A204.1 (cell line): ENCODE data around the gene TCL1A.
"Not testable (repeated sequence)": the region's sequence is repeated elsewhere in the genome, so short reads cannot be mapped to it uniquely, and the experiment has no call there.

Experiments
- FAIRE-seq: peaks from 2 replicates; lab custom pipeline; 2012; peaks lifted over from hg19 to GRCh38; lab: Jason Lieb, UNC

The TCL1A gene

DNA sequence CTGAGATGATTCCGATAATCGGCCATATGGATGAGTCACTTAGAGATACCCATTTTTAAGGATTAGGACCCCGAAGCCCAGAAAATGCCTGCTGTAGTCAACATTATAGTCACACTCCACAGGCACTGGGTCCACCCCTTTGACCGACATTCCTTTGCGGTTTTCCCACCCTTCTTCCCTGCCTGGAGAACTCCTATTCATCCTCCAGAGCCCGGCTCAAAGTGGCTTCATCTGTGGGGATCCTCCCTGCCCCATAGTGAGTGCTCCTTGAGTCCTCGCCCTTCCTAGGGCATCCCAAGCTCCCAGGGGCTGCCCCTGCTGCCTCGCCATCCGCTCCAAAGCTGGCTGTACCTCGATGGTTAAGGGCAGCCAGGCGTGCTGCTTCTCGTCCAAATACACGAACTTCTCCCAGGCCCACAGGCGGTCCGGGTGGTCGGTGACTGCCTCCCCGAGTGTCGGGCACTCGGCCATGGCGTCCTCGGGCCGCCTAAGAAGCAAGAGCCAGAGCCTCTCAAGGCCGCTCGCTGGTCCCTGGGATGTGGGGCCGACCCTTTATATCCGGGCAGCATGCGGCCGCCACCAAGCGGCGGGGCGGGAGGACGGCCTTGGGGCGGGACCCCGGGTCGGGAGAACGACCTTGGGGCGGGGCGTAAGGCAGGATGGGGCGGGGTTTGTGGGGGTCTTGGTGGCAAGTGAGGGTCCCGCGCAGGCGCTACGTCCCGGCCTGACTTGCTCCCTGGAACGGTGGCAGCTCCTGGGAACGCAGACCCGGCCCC lies at the start of gene TCL1A:
TCL1A (minus strand) TSS at position 530 of the 776 bp plus-strand sequence; CDS start at position 471, 59 bp downstream.
- no peak for FAIRE-seq

DNA sequence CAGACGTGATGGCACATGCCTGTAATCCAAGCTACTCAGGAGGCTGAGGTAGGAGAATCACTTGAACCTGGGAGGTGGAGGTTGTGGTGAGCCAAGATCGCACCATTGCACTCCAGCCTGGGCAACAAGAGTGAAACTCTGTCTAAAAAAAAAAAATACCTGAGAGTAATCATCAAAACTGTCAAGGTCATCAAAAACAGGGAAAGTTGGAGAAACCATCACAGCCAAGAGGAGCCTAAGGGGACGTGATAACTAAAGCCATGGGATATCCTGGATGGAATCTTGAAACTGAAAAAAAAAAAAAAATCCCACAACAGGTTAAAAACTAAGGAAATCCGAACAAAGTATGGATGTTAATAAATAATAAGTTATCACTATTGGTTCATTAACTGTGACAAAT lies 49.1 kb upstream of the TCL1A start:
- FAIRE-seq: not testable (repeated sequence)

DNA sequence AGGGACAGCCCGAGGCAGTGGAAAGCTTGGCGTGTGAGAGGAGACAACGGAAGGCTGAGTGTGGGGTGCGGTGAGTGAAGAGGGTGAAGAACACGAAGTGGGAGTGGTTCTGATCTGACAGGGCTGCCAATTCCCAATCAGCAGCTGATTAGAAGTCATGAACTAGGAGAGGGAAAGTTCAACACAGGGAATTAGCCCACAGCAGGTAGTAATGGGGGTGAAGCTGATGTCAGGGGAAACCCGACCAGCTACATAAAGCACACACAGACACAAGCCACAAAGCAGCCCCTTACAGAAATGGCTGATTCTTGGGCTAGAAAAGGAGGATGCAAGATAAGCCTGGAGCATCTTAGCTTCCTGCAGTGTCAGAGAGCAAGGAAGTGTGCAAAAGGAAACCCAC lies 47.5 kb upstream of the TCL1A start:
- no peak for FAIRE-seq

DNA sequence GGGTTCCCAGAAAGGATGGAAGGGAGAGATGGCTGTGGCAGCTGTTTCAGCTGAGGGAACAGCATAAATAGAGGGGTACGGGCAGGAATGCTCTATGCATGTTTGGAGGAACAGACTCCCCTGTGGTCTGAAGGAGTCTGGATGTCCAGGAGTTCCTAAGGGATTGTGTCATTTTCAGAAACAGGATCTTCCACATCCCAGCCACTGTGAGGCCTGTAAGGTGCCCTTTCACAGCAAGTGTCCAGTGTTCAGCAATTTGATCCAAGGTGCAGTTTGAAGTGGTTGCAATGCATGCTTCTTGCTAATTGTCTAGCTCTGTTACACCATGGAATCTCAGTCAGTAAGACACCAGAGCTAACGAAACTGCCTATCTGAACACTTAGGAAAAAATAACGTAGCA lies 46.7 kb upstream of the TCL1A start:
- FAIRE-seq: no peak

DNA sequence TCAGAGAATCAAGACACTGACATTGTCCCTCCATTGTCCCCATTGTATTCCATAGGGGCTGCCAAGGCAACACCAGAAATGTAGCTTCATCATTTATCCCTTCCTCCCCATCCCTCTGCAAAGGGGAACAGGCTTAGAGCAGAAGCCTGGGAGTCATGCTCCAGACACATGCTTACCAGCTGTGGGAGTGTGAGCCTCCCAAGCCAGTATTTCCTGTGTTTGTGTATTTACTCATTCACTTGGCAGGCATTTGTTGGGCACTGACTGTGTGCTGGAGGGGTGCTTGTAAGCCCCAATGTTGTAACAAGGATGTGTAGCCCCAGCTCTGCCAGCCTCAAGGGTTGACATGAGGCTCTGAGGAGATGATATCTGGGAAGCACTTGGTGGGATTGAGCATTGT lies 46.0 kb upstream of the TCL1A start:
- no peak for FAIRE-seq

DNA sequence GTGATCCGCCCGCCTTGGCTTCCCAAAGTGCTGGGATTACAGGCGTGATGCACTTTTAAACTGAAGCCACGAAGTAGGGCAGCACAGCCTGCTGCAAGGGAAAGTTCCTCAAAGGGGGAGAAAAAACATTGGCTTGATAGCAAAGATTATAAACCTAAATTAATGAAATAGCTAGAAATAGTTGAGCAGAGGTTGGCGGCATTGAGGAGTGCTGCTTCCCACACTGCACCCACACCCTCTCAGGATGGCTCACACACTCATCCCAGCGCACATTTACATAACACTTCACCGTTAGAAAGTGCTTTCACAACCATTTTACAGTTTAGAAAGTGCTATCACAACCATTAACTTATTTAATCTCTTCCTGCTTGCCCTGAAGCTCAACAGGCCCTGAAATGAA lies 44.4 kb upstream of the TCL1A start:
- no peak for FAIRE-seq

DNA sequence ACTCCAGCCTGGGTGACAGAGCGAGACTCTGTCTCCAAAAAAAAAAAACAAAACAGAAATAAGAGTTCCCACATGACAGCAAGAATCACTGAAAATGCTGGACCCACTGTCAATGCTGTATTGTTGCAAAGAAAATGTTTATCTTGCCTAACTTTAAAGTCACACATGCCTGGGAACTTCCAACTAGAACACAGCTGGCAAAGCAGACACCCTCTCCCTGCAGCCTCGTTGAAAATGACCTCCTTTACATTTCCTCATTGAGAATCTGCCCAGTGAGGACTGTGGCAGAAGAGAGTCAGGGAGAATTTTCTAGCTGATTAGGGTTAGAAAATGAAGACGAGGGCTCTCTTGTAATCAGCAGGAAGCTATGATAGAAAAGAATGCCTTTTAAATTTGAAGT lies 42.8 kb upstream of the TCL1A start:
- FAIRE-seq: no peak

DNA sequence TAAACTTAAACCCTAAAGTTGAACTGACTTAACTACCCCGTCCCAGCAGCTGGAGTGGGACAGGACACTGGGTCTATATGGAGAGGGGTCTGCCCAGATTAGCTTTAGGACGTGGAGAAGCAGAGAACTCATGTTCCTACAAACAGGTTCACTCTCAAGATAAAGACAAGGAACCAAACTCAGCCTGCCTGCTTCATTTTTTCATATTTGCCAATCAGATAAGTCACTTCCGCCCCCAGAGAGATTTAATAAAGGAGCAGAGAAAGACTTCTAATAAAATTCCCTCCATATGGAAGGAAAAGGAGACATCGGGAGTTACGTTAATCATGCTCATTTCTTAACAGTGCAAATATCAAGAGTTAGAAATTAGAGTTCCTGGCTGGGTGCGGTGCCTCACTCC lies 42.2 kb upstream of the TCL1A start:
- FAIRE-seq: no peak

- FAIRE-seq: no peak
These were observed 27.9 kb upstream of the TCL1A start for GRCh38 chr14:95741781-95742180.

DNA sequence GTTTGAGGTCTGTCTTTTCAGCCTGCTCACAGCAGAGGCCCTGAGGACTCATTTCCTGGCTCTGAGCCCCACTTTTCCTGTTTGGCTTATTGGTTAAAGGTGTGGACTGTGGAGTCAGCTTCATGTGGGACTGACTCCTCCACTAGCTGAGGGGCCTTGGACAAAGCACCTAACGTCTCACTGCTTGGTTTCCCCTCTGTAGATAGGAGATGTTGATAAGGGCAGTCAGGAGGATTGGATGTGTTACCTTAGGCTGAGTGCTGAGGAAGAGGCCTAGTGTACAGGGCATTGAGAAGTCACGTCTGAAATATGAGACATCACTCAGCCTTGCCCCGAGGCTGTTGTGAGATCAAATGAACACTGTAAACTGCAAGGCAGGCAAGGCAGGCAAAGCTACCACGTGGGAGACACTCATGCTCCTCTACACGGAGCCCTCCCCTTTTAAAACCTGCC lies 27.1 kb upstream of the TCL1A start:
- FAIRE-seq: no peak

DNA sequence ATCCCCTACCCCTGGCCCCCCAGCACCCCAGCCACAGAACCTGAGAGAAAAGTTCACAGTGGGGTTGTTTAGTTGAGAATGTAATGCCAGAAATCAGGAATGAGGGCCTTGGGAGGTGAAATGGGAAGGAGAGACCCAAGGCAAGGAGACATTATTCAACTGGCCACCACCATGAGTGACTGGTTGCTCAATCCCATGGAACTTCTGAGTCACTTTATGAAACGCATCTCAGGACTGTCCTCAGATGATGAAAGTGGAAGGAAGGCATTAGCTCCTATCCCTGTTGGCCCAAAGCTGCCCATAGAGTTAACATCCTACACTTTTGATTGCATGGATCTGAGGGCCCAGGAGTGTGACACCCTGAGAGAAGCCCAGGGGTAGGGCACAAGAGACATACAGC lies 25.4 kb upstream of the TCL1A start:
- no peak for FAIRE-seq

GRCh38 chr14:95733212-95733611 lies 19.3 kb upstream of the TCL1A start:
- no peak for FAIRE-seq

DNA sequence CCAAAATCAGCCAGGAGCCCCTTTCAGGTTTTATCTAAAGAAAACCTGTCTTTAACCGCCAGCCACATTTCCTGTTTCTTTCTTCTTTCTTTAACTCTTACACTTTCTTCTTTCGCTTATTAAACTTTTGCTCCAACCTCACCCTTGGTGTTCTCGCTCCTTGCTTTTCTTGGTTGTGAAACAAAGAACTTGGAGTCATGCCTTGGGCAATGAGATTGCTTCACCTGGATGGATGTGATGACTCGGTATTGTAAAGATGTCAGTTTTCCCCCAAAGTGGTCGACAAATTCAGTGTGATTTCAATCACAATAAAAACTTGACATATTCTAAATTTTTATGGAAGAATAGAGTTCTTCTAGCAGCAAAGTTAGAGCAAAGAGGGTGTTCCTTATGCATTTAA lies 16.2 kb upstream of the TCL1A start:
- FAIRE-seq: no peak

DNA sequence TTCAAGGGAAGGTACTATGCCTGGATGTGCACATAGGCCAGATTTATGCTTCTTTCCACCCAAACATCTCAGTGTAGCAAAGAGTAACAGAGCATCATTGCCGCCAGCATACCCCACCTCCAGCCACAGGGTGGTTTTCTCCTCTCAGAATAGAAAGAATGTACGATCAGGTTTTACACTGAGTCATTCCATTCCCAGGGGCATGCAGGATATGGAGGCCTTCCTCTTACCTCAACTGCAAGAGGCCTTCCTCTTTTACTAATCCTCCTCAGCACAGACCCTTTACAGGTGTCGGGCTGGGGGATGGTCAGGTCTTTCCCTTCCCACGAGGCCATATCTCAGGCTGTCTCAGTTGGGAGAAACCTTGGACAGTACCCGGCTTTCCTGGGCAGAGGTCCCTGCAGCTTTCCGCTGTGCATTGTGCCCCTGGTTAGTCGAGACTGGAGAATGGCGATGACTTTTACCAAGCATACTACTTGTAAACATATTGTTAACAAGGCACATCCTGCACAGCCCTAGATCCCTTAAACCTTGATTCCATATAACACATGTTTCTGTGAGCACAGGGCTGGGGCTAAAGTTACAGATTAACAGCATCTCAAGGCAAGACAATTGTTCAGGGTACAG lies 15.6 kb upstream of the TCL1A start:
- FAIRE-seq: not testable (repeated sequence)

DNA sequence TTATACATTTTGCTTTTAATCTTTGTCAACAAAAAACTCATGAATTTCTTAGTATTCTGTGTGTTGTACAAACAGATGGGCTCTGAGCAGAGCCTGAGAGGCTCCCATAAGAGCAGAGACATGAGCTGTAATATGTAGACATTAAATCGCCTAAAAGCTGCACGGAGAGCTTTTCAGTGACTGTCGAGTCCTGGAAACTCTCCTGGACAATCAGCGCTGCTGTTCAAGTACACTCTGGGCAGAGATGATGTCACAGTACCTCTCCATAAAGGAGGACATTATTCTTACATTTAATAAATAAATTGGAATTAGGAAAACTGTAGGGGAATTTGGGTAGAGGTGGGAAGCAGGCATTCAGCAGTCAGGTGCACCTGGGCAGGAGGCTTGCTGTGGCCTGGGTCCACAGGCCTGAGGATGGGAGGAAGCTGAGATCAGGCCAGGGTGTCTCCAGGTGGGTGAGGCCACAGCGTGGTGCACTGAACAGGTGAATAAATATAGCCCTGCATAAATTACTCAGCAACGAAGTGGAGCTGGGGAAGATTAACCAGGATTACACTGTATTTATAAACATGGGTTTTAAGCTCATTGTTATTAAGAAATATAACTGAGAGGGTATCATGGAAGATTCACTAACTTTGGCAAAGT lies 13.3 kb upstream of the TCL1A start:
- FAIRE-seq: no peak

DNA sequence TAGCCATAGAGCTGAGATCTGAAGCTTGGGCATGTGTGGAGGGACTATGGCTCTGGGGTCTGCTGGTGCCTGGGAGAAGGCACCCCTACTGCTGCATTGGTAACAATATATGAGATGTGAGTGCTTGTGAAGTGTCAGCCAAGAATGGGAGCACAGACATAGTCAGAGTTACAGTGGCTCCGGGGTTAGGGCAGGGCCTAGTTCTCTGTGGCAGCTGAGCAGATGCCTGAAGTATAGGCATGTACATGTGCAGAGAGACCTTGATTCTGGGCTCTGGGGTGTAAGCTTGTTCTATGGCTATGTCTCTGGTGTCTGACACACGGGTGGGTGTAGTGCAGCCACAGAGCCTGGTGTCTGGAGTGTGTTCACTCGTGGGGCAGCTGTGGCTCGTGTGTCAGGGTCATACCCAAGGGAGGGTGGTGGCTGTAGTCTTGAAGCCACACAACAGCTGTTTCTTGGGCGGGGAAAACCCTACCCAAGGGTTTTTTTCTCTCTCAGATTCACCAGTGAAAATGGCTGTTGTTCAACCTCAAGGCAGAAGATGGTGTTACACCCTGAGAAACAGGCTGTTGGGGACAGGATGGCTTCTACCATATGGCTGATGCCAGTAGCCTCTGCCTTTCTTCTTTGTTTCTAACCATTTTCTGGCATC lies 11.9 kb upstream of the TCL1A start:
- no peak for FAIRE-seq

DNA sequence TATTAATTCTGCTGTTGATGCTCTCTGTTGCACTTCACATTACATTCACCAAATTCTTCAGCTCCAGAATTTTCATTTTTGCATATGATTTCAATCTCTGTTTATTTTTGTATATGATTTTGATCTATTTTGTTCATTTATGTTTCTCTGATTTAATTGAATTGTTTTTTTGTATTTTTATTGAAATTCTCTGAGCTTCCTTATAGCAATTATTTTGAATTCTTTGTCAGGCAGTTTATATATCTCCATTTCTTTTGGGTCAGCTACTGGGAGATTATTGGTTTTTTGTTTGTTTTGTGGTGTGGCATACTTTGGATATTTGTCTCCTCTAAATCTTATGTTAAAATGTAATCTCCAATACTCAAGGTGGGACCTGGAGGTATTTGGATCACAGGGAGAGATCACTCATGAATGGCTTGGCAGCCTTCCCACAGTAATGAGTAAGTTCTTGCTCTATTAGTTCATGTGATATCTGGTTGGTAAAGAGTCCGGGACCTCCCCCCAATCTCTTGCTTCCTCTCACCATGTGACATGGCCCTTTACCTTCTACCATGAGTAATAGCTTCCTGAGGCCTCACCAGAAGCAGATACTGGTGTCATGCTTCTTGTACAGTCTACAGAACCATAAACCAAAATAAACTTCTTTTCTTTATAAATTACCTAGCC lies 8.7 kb upstream of the TCL1A start:
- FAIRE-seq: no peak

- no peak for FAIRE-seq
These were observed 1.5 kb downstream of the TCL1A start for GRCh38 chr14:95712398-95712797.

DNA sequence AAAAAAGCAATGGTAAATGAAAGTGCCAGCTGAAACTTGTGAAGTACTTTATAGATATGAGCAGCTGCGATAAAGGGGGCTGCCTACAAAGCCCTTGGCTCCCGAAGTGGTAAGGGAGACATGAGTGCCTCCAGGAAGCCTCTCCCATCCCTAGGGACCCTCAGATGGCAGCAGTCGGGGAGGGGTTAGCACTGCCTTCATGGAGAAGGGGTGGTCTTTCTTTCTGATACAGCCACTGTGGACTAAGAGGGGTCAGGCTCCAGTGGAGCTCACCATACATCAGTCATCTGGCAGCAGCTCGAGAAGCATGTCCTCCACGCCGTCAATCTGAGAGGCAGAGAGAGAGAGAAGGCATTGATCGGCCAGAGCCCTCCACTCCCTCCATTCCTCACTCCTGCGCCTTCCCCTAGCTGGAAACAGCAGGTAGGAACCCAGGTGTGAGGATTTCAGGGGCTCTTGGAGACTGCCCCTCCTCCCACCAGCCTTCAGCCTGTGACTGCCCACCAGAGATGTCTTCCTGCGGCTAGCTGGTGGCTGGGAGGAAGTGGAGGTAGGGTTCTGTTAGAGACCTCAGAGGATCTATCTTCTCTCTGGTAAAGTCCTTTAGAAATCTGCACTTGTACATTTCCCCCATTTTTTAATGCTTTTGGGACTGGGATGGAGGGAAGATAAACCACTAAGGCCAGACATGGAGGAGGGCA lies 2.3 kb downstream of the TCL1A start:
- FAIRE-seq: no peak

- no peak for FAIRE-seq
These were observed 3.8 kb downstream of the TCL1A start for GRCh38 chr14:95710106-95710505.

DNA sequence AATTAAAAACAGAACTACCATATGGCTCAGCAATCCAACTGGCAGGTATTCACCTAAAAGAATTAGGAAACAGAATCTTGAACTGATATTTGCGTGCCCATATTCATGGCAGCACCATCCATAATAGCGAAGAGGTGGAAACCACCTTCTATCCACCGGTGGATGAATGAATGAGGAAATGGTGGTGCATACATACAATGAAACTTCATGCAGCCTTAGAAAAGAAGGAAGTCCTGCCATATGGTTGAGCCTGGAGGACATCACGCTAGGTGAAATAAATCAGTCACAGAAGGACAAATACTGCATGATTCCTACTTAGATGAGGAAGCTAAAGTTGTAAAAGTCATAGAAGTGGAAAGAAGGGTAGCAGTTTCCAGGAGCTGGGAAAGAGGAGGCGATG lies 6.6 kb downstream of the TCL1A start:
- no peak for FAIRE-seq

- peak; percentile 59 for FAIRE-seq
These were observed 8.4 kb downstream of the TCL1A start for GRCh38 chr14:95705518-95705917.
